H1 (cell line): ENCODE results near the gene BICRAL. TPM values are rescaled to one million over a fixed set of nuclear protein-coding genes. Genes with fewer than 3 reads are reported as not detected.

Experiments
- CTCF ChIA-PET: fragments of 300-600 bp; sonication (Branson Sonifier 250); formaldehyde crosslinking; loops from one replicate; lab custom pipeline; 2021; ENCODE audit not compliant: partially characterized antibody; lab: Charles Lee
- POLR2A ChIA-PET: fragments of 300-600 bp; sonication (Branson Sonifier 250); formaldehyde crosslinking; loops from one replicate; lab custom pipeline; 2021; ENCODE audit warnings: inconsistent platforms; ENCODE audit not compliant: partially characterized antibody; lab: Charles Lee
- DNase-seq, 2 experiments: peaks; one replicate each; pipeline versions ENCODE4 v3.0.0 to v3.0.0-alpha.2; 2010 to 2022; ENCODE audit warnings: low spot score in 2 of 2, low read depth in 1 of 2, mixed read lengths in 1 of 2
- FAIRE-seq: peaks from 2 replicates; lab custom pipeline; 2011; peaks lifted over from hg19 to GRCh38; lab: Jason Lieb, UNC
- H2AFZ ChIP-seq: 2 replicates; pipeline ENCODE4 v1.8.1; 2012; ENCODE audit warnings: low read length, inconsistent platforms
- H2AK5ac ChIP-seq: 2 replicates; pipeline ENCODE4 v1.6.1; 2013; ENCODE audit warnings: low read depth, low read length
- H2BK120ac ChIP-seq: replicated peaks from 2 replicates; pipeline ENCODE3; 2013; ENCODE audit warnings: low read depth, low read length, inconsistent platforms
- H2BK12ac ChIP-seq: 2 replicates; pipeline ENCODE4 v1.6.1; 2013; ENCODE audit warnings: low read depth, low read length
- H2BK15ac ChIP-seq: 2 replicates; pipeline ENCODE4 v1.6.1; 2013; ENCODE audit warnings: low read length
- H2BK20ac ChIP-seq: 2 replicates; pipeline ENCODE4 v1.6.1; 2013; ENCODE audit warnings: low read length
- H2BK5ac ChIP-seq: 2 replicates; pipeline ENCODE4 v1.6.1; 2013; ENCODE audit warnings: low read depth, low read length
- H3K14ac ChIP-seq: 2 replicates; pipeline ENCODE4 v1.6.1; 2013; ENCODE audit warnings: inconsistent platforms; ENCODE audit not compliant: insufficient read length
- H3K18ac ChIP-seq: 2 replicates; pipeline ENCODE4 v1.6.1; 2013; ENCODE audit warnings: low read length; ENCODE audit errors: extremely low read depth
- H3K23ac ChIP-seq: 2 replicates; pipeline ENCODE4 v1.6.1; 2013; ENCODE audit warnings: inconsistent platforms; ENCODE audit not compliant: insufficient read length
- H3K23me2 ChIP-seq: 2 replicates; pipeline ENCODE4 v1.6.1; 2013; ENCODE audit warnings: low read depth, low read length
- H3K27ac ChIP-seq: 2 replicates; pipeline ENCODE4 v1.6.1; 2011; ENCODE audit warnings: low read depth, low read length, inconsistent platforms
- H3K27me3 ChIP-seq, 4 experiments: replicated peaks in 1 of 4; 1 replicate in 1 of 4; 2 replicates in 3 of 4; pipeline versions ENCODE4 v1.6.1 to v1.8.1; 2011 to 2013; ENCODE audit warnings: low read length in 3 of 4, mild to moderate bottlenecking in 3 of 4, inconsistent platforms in 2 of 4, mixed read lengths in 2 of 4, moderate library complexity in 1 of 4; ENCODE audit not compliant: control insufficient read depth in 3 of 4, insufficient read depth in 3 of 4; ENCODE audit errors: extremely low read depth in 1 of 4
- H3K36me3 ChIP-seq, 4 experiments: 2 replicates each; pipeline versions ENCODE4 v1.6.1 to v1.8.1; 2011 to 2013; ENCODE audit warnings: mild to moderate bottlenecking in 4 of 4, low read length in 3 of 4, moderate library complexity in 2 of 4, control low read depth in 1 of 4, inconsistent platforms in 1 of 4; ENCODE audit not compliant: insufficient read depth in 4 of 4, control insufficient read depth in 2 of 4
- H3K4ac ChIP-seq: replicated peaks from 2 replicates; pipeline ENCODE3; 2013; ENCODE audit warnings: low read length, low read depth, mixed read lengths, inconsistent platforms; ENCODE audit not compliant: insufficient read length
- H3K4me1 ChIP-seq, 4 experiments: replicated peaks in 1 of 4; 1 replicate in 1 of 4; 2 replicates in 3 of 4; pipeline versions ENCODE4 v1.6.1 to v1.8.1; 2011 to 2013; ENCODE audit warnings: low read length in 3 of 4, inconsistent platforms in 2 of 4, mixed read lengths in 1 of 4; ENCODE audit not compliant: insufficient read depth in 4 of 4, control insufficient read depth in 3 of 4
- H3K4me2 ChIP-seq, 2 experiments: 2 replicates each; pipeline versions ENCODE4 v1.6.1 to v1.8.1; 2011 to 2013; ENCODE audit warnings: low read depth in 2 of 2, low read length in 2 of 2, control low read depth in 1 of 2, inconsistent platforms in 1 of 2, mild to moderate bottlenecking in 1 of 2; ENCODE audit not compliant: insufficient read depth in 1 of 2
- H3K4me3 ChIP-seq, 4 experiments: fragments of 200-600, 300-600 bp in 1 of 4; sonication (generic), shearing (Covaris generic), sonication (Bioruptor Twin) in 1 of 4; 2 replicates each; pipeline versions ENCODE4 v1.5.1 to v1.8.1; 2011 to 2016; ENCODE audit warnings: low read length in 4 of 4, low read depth in 3 of 4, control low read depth in 2 of 4, inconsistent platforms in 2 of 4, mild to moderate bottlenecking in 2 of 4, mixed read lengths in 1 of 4, moderate library complexity in 1 of 4; ENCODE audit not compliant: insufficient read depth in 2 of 4; ENCODE audit errors: extremely low read depth in 1 of 4
- H3K56ac ChIP-seq: replicated peaks from 2 replicates; pipeline ENCODE3; 2013; ENCODE audit warnings: low read depth, mild to moderate bottlenecking, mixed read lengths, low read length, inconsistent platforms; ENCODE audit not compliant: insufficient read length
- H3K79me1 ChIP-seq: 2 replicates; pipeline ENCODE4 v1.6.1; 2013; ENCODE audit warnings: low read depth, low read length, control low read depth
- H3K79me2 ChIP-seq, 2 experiments: 2 replicates each; pipeline versions ENCODE4 v1.6.1 to v1.8.1; 2012 to 2013; ENCODE audit warnings: low read length in 2 of 2, mild to moderate bottlenecking in 2 of 2, inconsistent platforms in 1 of 2; ENCODE audit not compliant: insufficient read depth in 2 of 2, control insufficient read depth in 1 of 2
- H3K9ac ChIP-seq, 4 experiments: replicated peaks in 1 of 4; 1 replicate in 1 of 4; 2 replicates in 3 of 4; pipeline versions ENCODE4 v1.6.1 to v1.8.1; 2011 to 2013; ENCODE audit warnings: low read depth in 3 of 4, low read length in 3 of 4, control low read depth in 2 of 4, mild to moderate bottlenecking in 2 of 4, moderate library complexity in 2 of 4, inconsistent platforms in 1 of 4; ENCODE audit errors: extremely low read depth in 1 of 4
- H3K9me3 ChIP-seq, 2 experiments: 2 replicates each; pipeline versions ENCODE4 v1.6.1 to v1.8.1; 2012 to 2013; ENCODE audit warnings: mild to moderate bottlenecking in 2 of 2, moderate library complexity in 2 of 2, control low read depth in 1 of 2, inconsistent platforms in 1 of 2, low read depth in 1 of 2, low read length in 1 of 2, mixed read lengths in 1 of 2; ENCODE audit not compliant: insufficient read depth in 2 of 2
- H4K20me1 ChIP-seq, 2 experiments: replicated peaks in 1 of 2; 2 replicates each; pipeline versions ENCODE3 to v1.8.1; 2011 to 2013; ENCODE audit warnings: inconsistent platforms in 2 of 2, low read length in 2 of 2, mild to moderate bottlenecking in 1 of 2; ENCODE audit not compliant: insufficient read depth in 2 of 2, control insufficient read depth in 1 of 2
- H4K5ac ChIP-seq: 2 replicates; pipeline ENCODE4 v1.6.1; 2013; ENCODE audit warnings: low read length, low read depth, mixed read lengths, inconsistent platforms; ENCODE audit not compliant: insufficient read length
- H4K8ac ChIP-seq: 2 replicates; pipeline ENCODE4 v1.8.0; 2013; ENCODE audit warnings: mild to moderate bottlenecking, moderate library complexity, low read length, inconsistent platforms; ENCODE audit not compliant: insufficient read depth; ENCODE audit errors: extremely low read depth
- H4K91ac ChIP-seq: replicated peaks from 2 replicates; pipeline ENCODE3; 2013; ENCODE audit warnings: low read length, mixed read lengths, inconsistent platforms; ENCODE audit not compliant: insufficient read length
- BRCA1 ChIP-seq: IDR thresholded peaks from 2 replicates; pipeline ENCODE4 v1.6.1; 2012; ENCODE audit warnings: low read depth, low read length, improper control_type of control experiment
- CHD2 ChIP-seq: IDR thresholded peaks from 2 replicates; pipeline ENCODE4 v1.6.1; 2012; ENCODE audit warnings: low read length, improper control_type of control experiment
- GABPA ChIP-seq: IDR thresholded peaks from 2 replicates; pipeline ENCODE4 v1.6.1; 2011; ENCODE audit warnings: mild to moderate bottlenecking, low read length, moderate library complexity, borderline replicate concordance; ENCODE audit not compliant: insufficient read depth
- PHF8 ChIP-seq: fragments of 200-600 bp; sonication (generic); conservative IDR thresholded peaks from 2 replicates; pipeline ENCODE4 v1.7.1; 2012; ENCODE audit warnings: low read depth, mild to moderate bottlenecking, inconsistent platforms, low read length, moderate library complexity
- RAD21 ChIP-seq, 2 experiments: IDR thresholded peaks in 1 of 2; conservative IDR thresholded peaks in 1 of 2; 2 replicates each; pipeline ENCODE4 v1.6.1; 2011; ENCODE audit warnings: low read depth in 2 of 2, low read length in 2 of 2, improper control_type of control experiment in 1 of 2, inconsistent platforms in 1 of 2, mild to moderate bottlenecking in 1 of 2, moderate library complexity in 1 of 2
- RXRA ChIP-seq: IDR thresholded peaks from 2 replicates; pipeline ENCODE4 v1.6.1; 2011; ENCODE audit warnings: low read depth, mild to moderate bottlenecking, low read length, moderate library complexity; ENCODE audit not compliant: insufficient read depth
- SAP30 ChIP-seq: fragments of 300-600 bp; sonication (generic); IDR thresholded peaks from 2 replicates; pipeline ENCODE4 v1.7.1; 2012; ENCODE audit warnings: low read length, moderate library complexity, mild to moderate bottlenecking, inconsistent platforms; ENCODE audit not compliant: insufficient read depth, insufficient replicate concordance
- SIX5 ChIP-seq: IDR thresholded peaks from 2 replicates; pipeline ENCODE4 v1.6.1; 2011; ENCODE audit warnings: mild to moderate bottlenecking, low read depth, low read length
- TBP ChIP-seq: IDR thresholded peaks from 2 replicates; pipeline ENCODE4 v1.6.1; 2011; ENCODE audit warnings: low read depth, low read length, improper control_type of control experiment
- TCF12 ChIP-seq: IDR thresholded peaks from 2 replicates; pipeline ENCODE4 v1.6.1; 2011; ENCODE audit warnings: low read depth, mild to moderate bottlenecking, low read length
- ZNF274 ChIP-seq: IDR thresholded peaks from 2 replicates; pipeline ENCODE4 v1.7.0; 2012; ENCODE audit warnings: low read length, borderline replicate concordance; ENCODE audit errors: extremely low read depth
- WGBS, 2 experiments: shearing (Covaris generic) in 1 of 2; methylation state at CpG; one replicate each; pipeline versions ENCODE4 v1.1.6 to v1.1.7; 2013 to 2015; ENCODE audit warnings: low lambda C conversion rate in 2 of 2, mixed read lengths in 2 of 2, inconsistent platforms in 1 of 2, low coverage in 1 of 2, missing lambda C conversion rate in 1 of 2; ENCODE audit not compliant: insufficient replicate concordance in 2 of 2, insufficient coverage in 1 of 2, insufficient read length in 1 of 2; ENCODE audit errors: extremely low coverage in 1 of 2, missing lambda C conversion rate in 1 of 2; 5-methylcytosine and 5-hydroxymethylcytosine counted together
- polyA plus RNA-seq, 7 experiments: library from polyadenylated mRNA; depleted of rRNA in 3 of 7; stranded (reverse) in 5 of 7; unstranded in 2 of 7; fragments of >200 nt in 5 of 7; fragments of 200-250 nt in 2 of 7; gene quantifications; 1 replicate in 5 of 7; 2 replicates in 1 of 7; 4 replicates in 1 of 7; pipeline versions ENCODE4 v1.2.1 to v1.2.3, GENCODE V29; 2011 to 2013; ENCODE audit warnings: missing spikeins in 2 of 7, mixed read lengths in 2 of 7
- total RNA-seq: library from RNA; stranded (reverse); fragmentation: NEBNext Ultra II Directional; extraction: Animal tissue kit (Norgen Biotek cat#: 25700); gene quantifications from 2 replicates; pipeline ENCODE4 v1.2.1, GENCODE V29; 2021

BICRAL gene
- total and polyA plus RNA-seq, 2 of the 8 experiments (the other 6 are each of a cell fraction or from before 2014, with no cell fraction given): 9.4 to 12.2 TPM

GRCh38 chr6:42916288-42916687, 134.4 kb downstream of the BICRAL start:
- Histone ChIP-seq H4K20me1 (no peaks in the 10 kb centered on the region), H3K79me2 (no peaks in the 10 kb centered on the region), H2BK15ac (no peak overlapping the region), H3K23ac (no peak overlapping the region), H2BK20ac (no peak overlapping the region), H3K18ac (no peak overlapping the region), H4K91ac (no peak overlapping the region), H3K4me1 (no peaks in the 10 kb centered on the region), H3K9ac (no peak overlapping the region), H2BK12ac (no peak overlapping the region), H3K56ac (no peak overlapping the region), H4K8ac (no peak overlapping the region), H3K4ac (no peak overlapping the region), H3K27me3 (no peaks in the 10 kb centered on the region), H3K9me3 (no peaks in the 10 kb centered on the region), H2BK120ac (no peak overlapping the region), H3K23me2 (peaks cover 1% of the 10 kb centered on the region; the same call in 1 of the 2 replicates), H3K27ac (no peak overlapping the region), H4K5ac (no peak overlapping the region), H2AK5ac (no peak overlapping the region), H3K36me3 (no peaks in the 10 kb centered on the region), H3K79me1 (no peaks in the 10 kb centered on the region), H2AFZ (no peak overlapping the region), H3K14ac (no peak overlapping the region), H2BK5ac (no peak overlapping the region), H3K4me3 (no peak overlapping the region), H3K4me2 (no peak overlapping the region)
- DNase-seq: no peak
- WGBS, 2 experiments: 89% methylated on average over 1 of the region's 1 CpG; no CpG with 5 or more reads in 1 of the 2 experiments
- ChIA-PET POLR2A (interaction anchor here (1.1 to 7.4 kb wide), 2 partner anchors 11 to 63 kb away, joined by 3 to 81 read pairs; partner anchors contain the start of genes CNPY3 and PEX6), CTCF (interaction anchor here (0.8 kb wide), 1 partner anchor 44 kb away, joined by 3 read pairs; the partner anchor contains the start of gene GNMT)
- FAIRE-seq: no peak
- TF ChIP-seq GABPA (no peak), CHD2 (no peak), ZNF274 (no peak), SAP30 (no peak), TCF12 (no peak), RXRA (no peak), TBP (no peak), PHF8 (no peak), RAD21 (IDR thresholded peaks at IDR 0.05 in 1 of 2, conservative IDR thresholded peaks at IDR 0.05 in 1 of 2; ENCODE audit: low read depth in 2 of 2, low read length in 2 of 2) (no peak), SIX5 (no peak), BRCA1 (no peak)
